Testis (tissue), 3 donors: Measurements from ENCODE around the gene CFAP57. TPM values are rescaled to one million over a fixed set of nuclear protein-coding genes. Genes with fewer than 3 reads are reported as not detected.

Experiments
- DNase-seq: peaks from one replicate; pipeline ENCODE4 v3.0.0-alpha.2; 2019
- H3K27ac ChIP-seq, 2 donors: fragments of 200-600 bp; sonication (generic); one replicate each; pipeline ENCODE4 v1.5.1; 2019
- H3K27me3 ChIP-seq: fragments of 200-600 bp; sonication (generic); one replicate; pipeline ENCODE4 v1.5.1; 2019
- H3K36me3 ChIP-seq: fragments of 200-600 bp; sonication (generic); one replicate; pipeline ENCODE4 v1.5.1; 2017; ENCODE audit warnings: low read depth; ENCODE audit errors: missing control alignments
- H3K4me1 ChIP-seq: fragments of 200-600 bp; sonication (generic); one replicate; pipeline ENCODE4 v1.5.1; 2019
- H3K4me3 ChIP-seq, 2 donors: fragments of 200-600 bp; sonication (generic); one replicate each; pipeline ENCODE4 v1.5.1; 2017 to 2019
- H3K9me3 ChIP-seq: fragments of 200-600 bp; sonication (generic); one replicate; pipeline ENCODE4 v1.5.1; 2017
- POLR2A ChIP-seq: fragments of 450-650 bp; IDR thresholded peaks from one replicate; pipeline ENCODE4 v1.6.1; 2017; ENCODE audit warnings: antibody characterized with exemption, mild to moderate bottlenecking, moderate library complexity
- WGBS, 2 donors: methylation state at CpG; one replicate each; pipeline ENCODE4 v1.1.5; 2018; 5-methylcytosine and 5-hydroxymethylcytosine counted together
- intact Hi-C: fragments of 100-400 bp; cut with DNase I; formaldehyde crosslinking; loops from one replicate; pipeline ENCODE4 v1.15.1; 2023; ENCODE audit warnings: low total_unique reads
- polyA plus RNA-seq: library from polyadenylated mRNA; stranded (reverse); fragments of 350-450 nt; fragmentation: Illumina TruSeq; extraction: RNeasy Lipid Tissue Mini Kit (QIAGEN cat#74804); gene quantifications from one replicate; pipeline ENCODE4 v1.2.3, GENCODE V29; 2014; ENCODE audit warnings: low read depth, low replicate concordance; ENCODE audit not compliant: insufficient read depth
- total RNA-seq, 2 donors: library from RNA; depleted of rRNA; stranded (reverse); fragments of >200 nt; gene quantifications; one replicate each; pipeline ENCODE4 v1.2.3, GENCODE V29; 2016
- TF ChIP-seq, protein P1 (sequence below), 3 experiments: fragments of 450-650 bp in 2 of 3; fragments of 200-600 bp in 1 of 3; sonication (generic) in 1 of 3; IDR thresholded peaks; one replicate each; pipeline ENCODE4 v1.5.1; 2016 to 2019; ENCODE audit warnings: antibody characterized with exemption in 3 of 3, mild to moderate bottlenecking in 2 of 3, moderate library complexity in 1 of 3

CFAP57 gene
- total and polyA plus RNA-seq, 3 donors from 2014 or later: 16.6 to 38.7 (median 22.9) TPM

DNA sequence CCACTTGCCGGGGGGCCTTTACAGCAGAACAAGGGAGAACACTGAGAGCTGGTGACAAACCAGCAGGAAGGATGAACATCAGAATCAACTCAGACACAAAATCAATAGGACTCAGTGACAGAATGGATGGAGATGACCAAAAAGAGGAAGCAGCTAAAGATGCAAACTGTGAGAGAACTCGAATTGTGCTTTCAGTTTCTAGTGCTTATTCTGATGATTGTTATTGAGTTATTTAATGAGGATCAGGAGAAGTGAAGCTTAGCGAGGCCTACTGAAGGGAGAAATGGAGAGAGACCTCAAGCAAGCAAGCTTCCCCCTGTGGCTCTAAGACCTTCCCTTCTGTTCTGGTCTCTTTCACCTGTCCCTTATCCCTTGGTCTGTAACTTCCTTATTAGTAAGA is 67.4 kb downstream of the CFAP57 start:
- no peak overlapping the region for H3K27ac ChIP-seq
- peaks cover 7% of the 10 kb centered on the region for H3K4me1 ChIP-seq
- no peaks in the 10 kb centered on the region for H3K36me3 ChIP-seq
- WGBS, 2 donors: 91 to 93% methylated on average over 3 of the region's 3 CpGs
- TF ChIP-seq POLR2A: no peak
- TF ChIP-seq, protein P1, sequence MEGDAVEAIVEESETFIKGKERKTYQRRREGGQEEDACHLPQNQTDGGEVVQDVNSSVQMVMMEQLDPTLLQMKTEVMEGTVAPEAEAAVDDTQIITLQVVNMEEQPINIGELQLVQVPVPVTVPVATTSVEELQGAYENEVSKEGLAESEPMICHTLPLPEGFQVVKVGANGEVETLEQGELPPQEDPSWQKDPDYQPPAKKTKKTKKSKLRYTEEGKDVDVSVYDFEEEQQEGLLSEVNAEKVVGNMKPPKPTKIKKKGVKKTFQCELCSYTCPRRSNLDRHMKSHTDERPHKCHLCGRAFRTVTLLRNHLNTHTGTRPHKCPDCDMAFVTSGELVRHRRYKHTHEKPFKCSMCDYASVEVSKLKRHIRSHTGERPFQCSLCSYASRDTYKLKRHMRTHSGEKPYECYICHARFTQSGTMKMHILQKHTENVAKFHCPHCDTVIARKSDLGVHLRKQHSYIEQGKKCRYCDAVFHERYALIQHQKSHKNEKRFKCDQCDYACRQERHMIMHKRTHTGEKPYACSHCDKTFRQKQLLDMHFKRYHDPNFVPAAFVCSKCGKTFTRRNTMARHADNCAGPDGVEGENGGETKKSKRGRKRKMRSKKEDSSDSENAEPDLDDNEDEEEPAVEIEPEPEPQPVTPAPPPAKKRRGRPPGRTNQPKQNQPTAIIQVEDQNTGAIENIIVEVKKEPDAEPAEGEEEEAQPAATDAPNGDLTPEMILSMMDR (IDR thresholded peaks at IDR 0.05): no peak
- intact Hi-C loops: loop anchor here (10.0 kb wide), 1 partner anchor 175 kb away; no protein-coding TSS in a partner anchor
- DNase-seq: no peak
- no peaks in the 10 kb centered on the region for H3K27me3 ChIP-seq
- no peak overlapping the region for H3K4me3 ChIP-seq
- no peaks in the 10 kb centered on the region for H3K9me3 ChIP-seq

DNA sequence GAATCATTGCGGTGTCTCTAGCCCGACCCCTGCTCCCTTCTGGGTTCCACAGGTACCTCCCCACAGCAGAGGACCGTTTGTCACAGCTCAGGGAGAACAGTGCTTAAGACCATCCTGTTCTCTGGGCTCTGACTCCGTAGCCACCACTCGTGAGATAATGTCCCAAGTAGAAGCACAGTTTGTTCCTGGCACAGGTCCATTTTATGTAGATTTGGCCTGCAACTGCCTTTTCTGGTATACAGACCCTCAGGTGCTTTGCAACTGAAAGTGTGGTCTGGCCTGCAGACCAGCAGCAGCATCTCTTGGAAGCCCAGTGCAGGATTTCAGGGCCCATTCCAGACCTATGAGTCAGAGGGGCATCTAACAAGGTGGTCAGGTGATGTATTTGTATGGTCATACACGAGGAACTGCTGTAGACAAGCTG is 69.3 kb downstream of the CFAP57 start:
- Histone ChIP-seq H3K4me1 (peaks cover 7% of the 10 kb centered on the region), H3K9me3 (no peaks in the 10 kb centered on the region), H3K27ac (peak overlapping the region; percentile 39 to 56), H3K36me3 (no peaks in the 10 kb centered on the region), H3K27me3 (no peaks in the 10 kb centered on the region), H3K4me3 (no peak overlapping the region)
- WGBS, 2 donors: 26 to 50% methylated on average over 6 of the region's 6 CpGs
- peak; percentile 73 for DNase-seq
- intact Hi-C loops: no loop called here
- TF ChIP-seq, protein P1 (IDR thresholded peaks at IDR 0.05): no peak
- TF ChIP-seq POLR2A: no peak

DNA sequence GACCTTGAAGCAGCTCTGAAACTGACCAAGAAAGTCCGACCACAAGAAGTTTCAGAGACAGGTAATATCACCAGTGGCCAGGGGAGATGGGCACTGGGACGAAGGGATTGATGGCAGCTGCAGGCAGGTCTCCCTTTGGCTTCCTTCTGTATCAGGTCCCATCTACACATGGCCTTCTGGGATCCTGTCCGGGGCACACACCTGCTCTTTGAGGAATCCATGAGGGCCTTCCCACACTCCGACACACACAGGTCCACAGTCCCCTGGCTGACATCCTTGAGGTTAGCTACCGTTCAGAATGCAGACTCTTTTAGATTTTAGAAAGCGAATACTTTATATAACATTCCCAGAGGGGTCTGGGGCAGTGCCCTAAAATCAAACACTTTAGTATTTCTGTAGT is 71.2 kb downstream of the CFAP57 start:
- Histone ChIP-seq H3K4me3 (no peak overlapping the region), H3K9me3 (no peaks in the 10 kb centered on the region), H3K36me3 (no peaks in the 10 kb centered on the region), H3K27ac (no peak overlapping the region), H3K4me1 (peaks cover 7% of the 10 kb centered on the region), H3K27me3 (no peaks in the 10 kb centered on the region)
- 81 to 95% methylated on average over 6 of the region's 6 CpGs for WGBS, 2 donors
- DNase-seq: no peak
- intact Hi-C loops: no loop called here
- TF ChIP-seq, protein P1 (IDR thresholded peaks at IDR 0.05): no peak
- TF ChIP-seq POLR2A: no peak

DNA sequence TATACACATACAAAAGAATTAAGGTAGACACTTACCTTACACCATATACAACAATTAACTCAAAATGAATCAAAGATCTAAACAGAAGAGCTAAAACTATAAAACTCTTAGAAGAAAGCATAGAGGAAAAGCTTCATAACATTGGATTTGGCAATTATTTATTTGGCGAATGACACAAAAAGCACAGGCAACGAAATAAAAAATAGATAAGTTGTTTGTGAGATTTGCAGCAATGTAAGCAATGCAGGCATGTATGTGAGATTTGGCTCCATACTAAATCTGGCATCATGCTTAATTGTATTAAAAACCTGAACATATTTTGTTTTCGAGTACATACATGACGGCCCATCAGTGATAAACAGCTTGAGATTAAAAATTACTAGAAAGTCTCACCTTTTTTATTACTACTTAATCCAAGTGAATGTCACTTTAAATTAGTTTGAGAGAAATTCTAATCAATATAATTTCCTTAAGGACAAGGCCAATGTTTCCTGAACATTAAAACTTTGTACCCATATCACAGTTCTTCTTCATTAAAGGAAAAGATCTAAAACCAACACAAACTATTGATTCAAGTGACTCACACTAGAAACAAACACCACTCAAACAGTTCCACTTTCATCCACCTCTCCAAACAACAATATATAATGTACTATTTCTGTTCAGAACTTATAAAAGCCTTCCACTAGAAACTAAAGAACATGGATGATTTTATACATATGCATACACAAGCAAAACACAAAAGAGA is 74.5 kb downstream of the CFAP57 start:
- Histone ChIP-seq H3K4me3 (no peak overlapping the region), H3K4me1 (no peaks in the 10 kb centered on the region), H3K36me3 (no peaks in the 10 kb centered on the region), H3K9me3 (no peaks in the 10 kb centered on the region), H3K27me3 (no peaks in the 10 kb centered on the region), H3K27ac (no peak overlapping the region)
- DNase-seq: no peak
- intact Hi-C loops: no loop called here
- WGBS, 2 donors: 93 to 95% methylated on average over 4 of the region's 4 CpGs
- TF ChIP-seq POLR2A: no peak
- TF ChIP-seq, protein P1 (IDR thresholded peaks at IDR 0.05): no peak
